DLD1 (cell line): ENCODE measurements around the gene TRAF3.
"Not testable (repeated sequence)": the region's sequence is repeated elsewhere in the genome, so short reads cannot be mapped to it uniquely, and the experiment has no call there.

ENCODE experiments used
- in situ Hi-C: cut with HindIII; loops from 2 replicates; pipeline ENCODE4 v1.10.0; 2017; ENCODE audit warnings: low sequenced_read_pairs

Gene TRAF3

GRCh38 chr14:102751088-102751487 lies 26.2 kb upstream of the TRAF3 start:
- in situ Hi-C loops = no loop called here

GRCh38 chr14:102752239-102752847 lies 24.9 kb upstream of the TRAF3 start:
- in situ Hi-C loops = no loop called here

- in situ Hi-C loops = no loop called here
These were observed 22.6 kb upstream of the TRAF3 start for GRCh38 chr14:102754370-102755262.

GRCh38 chr14:102757646-102758045 lies 19.6 kb upstream of the TRAF3 start:
- in situ Hi-C loops = no loop called here

GRCh38 chr14:102758087-102758486 lies 19.2 kb upstream of the TRAF3 start:
- in situ Hi-C loops = no loop called here

GRCh38 chr14:102759456-102760187 lies 17.6 kb upstream of the TRAF3 start:
- in situ Hi-C loops = no loop called here

GRCh38 chr14:102760496-102761193 lies 16.6 kb upstream of the TRAF3 start:
- in situ Hi-C loops = no loop called here

- in situ Hi-C loops = no loop called here
These were observed 16.0 kb upstream of the TRAF3 start for GRCh38 chr14:102761206-102761605.

GRCh38 chr14:102764220-102764671 lies 13.0 kb upstream of the TRAF3 start:
- in situ Hi-C loops = no loop called here

- in situ Hi-C loops = not testable (repeated sequence)
These were observed 11.5 kb upstream of the TRAF3 start for GRCh38 chr14:102765770-102766169.

- in situ Hi-C loops = no loop called here
These were observed 8.8 kb upstream of the TRAF3 start for GRCh38 chr14:102768223-102769048.

- in situ Hi-C loops = no loop called here
These were observed 8.3 kb upstream of the TRAF3 start for GRCh38 chr14:102769049-102769327.

- in situ Hi-C loops = no loop called here
These were observed 6.8 kb upstream of the TRAF3 start for GRCh38 chr14:102770147-102771123.

- in situ Hi-C loops = no loop called here
These were observed 6.1 kb upstream of the TRAF3 start for GRCh38 chr14:102771144-102771543.

- in situ Hi-C loops = no loop called here
These were observed 4.3 kb upstream of the TRAF3 start for GRCh38 chr14:102772781-102773570.

GRCh38 chr14:102774391-102775153 lies 2.7 kb upstream of the TRAF3 start:
- in situ Hi-C loops = no loop called here

- in situ Hi-C loops = no loop called here
These were observed 1.1 kb upstream of the TRAF3 start for GRCh38 chr14:102775855-102776760.
